Caco-2 (cell line): ENCODE measurements around the gene ROBO1. TPM values are rescaled to one million over a fixed set of nuclear protein-coding genes. Genes with fewer than 3 reads are reported as not detected.

Experiments used
- BruUV-seq: library from RNA; stranded (reverse); fragments of 400-500 nt; replicated peaks from 2 replicates; lab custom pipeline; 2021; lab: Mats Ljungman, UMichigan
- CTCF ChIA-PET: fragments of 300-600 bp; sonication (Branson Sonifier 250); formaldehyde crosslinking; loops from one replicate; lab custom pipeline; 2022; ENCODE audit warnings: antibody characterized with exemption; lab: Charles Lee
- POLR2A ChIA-PET: fragments of 300-600 bp; sonication (Branson Sonifier 250); formaldehyde crosslinking; loops from one replicate; lab custom pipeline; 2022; ENCODE audit warnings: antibody characterized with exemption; lab: Charles Lee
- DNase-seq, 2 experiments: peaks; one replicate each; pipeline versions ENCODE4 v3.0.0 to v3.0.0-alpha.2; 2020 to 2022
- H3K27me3 ChIP-seq: replicated peaks from 2 replicates; pipeline ENCODE4 v1.6.0; 2011; ENCODE audit warnings: low read length; ENCODE audit not compliant: control insufficient read depth, insufficient read depth
- H3K36me3 ChIP-seq: 2 replicates; pipeline ENCODE4 v1.5.1; 2011; ENCODE audit warnings: low read length; ENCODE audit not compliant: control insufficient read depth, insufficient read depth
- H3K4me1 ChIP-seq: fragments of 250-450 bp; sonication (Bioruptor Pico); 2 replicates; pipeline ENCODE4 v1.5.1; 2020; ENCODE audit warnings: mild to moderate bottlenecking
- H3K4me3 ChIP-seq: 2 replicates; pipeline ENCODE4 v1.5.1; 2011; ENCODE audit warnings: low read depth, mild to moderate bottlenecking, control low read depth, low read length
- H3K9me3 ChIP-seq: fragments of 250-450 bp; sonication (Bioruptor Pico); 2 replicates; pipeline ENCODE4 v1.5.1; 2020; ENCODE audit warnings: mild to moderate bottlenecking, moderate library complexity
- H3K27ac Mint-ChIP-seq: one replicate; pipeline ENCODE4 v1.8.0; 2022; ENCODE audit warnings: mixed read lengths; ENCODE audit not compliant: unreplicated experiment
- H3K27me3 Mint-ChIP-seq: one replicate; pipeline ENCODE4 v1.8.0; 2022; ENCODE audit warnings: mixed read lengths; ENCODE audit not compliant: insufficient read depth, unreplicated experiment
- H3K36me3 Mint-ChIP-seq: one replicate; pipeline ENCODE4 v1.8.0; 2022; ENCODE audit warnings: mild to moderate bottlenecking, mixed read lengths; ENCODE audit not compliant: insufficient read depth, unreplicated experiment
- H3K4me1 Mint-ChIP-seq: one replicate; pipeline ENCODE4 v1.8.0; 2022; ENCODE audit warnings: low read depth, mixed read lengths; ENCODE audit not compliant: unreplicated experiment
- H3K4me3 Mint-ChIP-seq: one replicate; pipeline ENCODE4 v1.8.0; 2022; ENCODE audit warnings: mild to moderate bottlenecking, moderate library complexity, mixed read lengths; ENCODE audit not compliant: unreplicated experiment
- H3K9me3 Mint-ChIP-seq: one replicate; pipeline ENCODE4 v1.8.0; 2022; ENCODE audit warnings: mixed read lengths; ENCODE audit not compliant: unreplicated experiment
- CTCF ChIP-seq, 2 experiments: fragments of 200-600 bp in 1 of 2; IDR thresholded peaks; 1 replicate in 1 of 2; 2 replicates in 1 of 2; pipeline versions ENCODE4 v1.5.1 to v1.8.0; 2011 to 2022; ENCODE audit warnings: antibody characterized with exemption in 1 of 2, control low read depth in 1 of 2, inconsistent platforms in 1 of 2, low read depth in 1 of 2, low read length in 1 of 2, mild to moderate bottlenecking in 1 of 2, moderate library complexity in 1 of 2; ENCODE audit not compliant: insufficient read depth in 1 of 2, severe bottlenecking in 1 of 2, unreplicated experiment in 1 of 2
- intact Hi-C: fragments of 100-400 bp; cut with micrococcal nuclease; formaldehyde crosslinking; loops from one replicate; pipeline ENCODE4 v1.10.0; 2022; ENCODE audit not compliant: unreplicated experiment
- total RNA-seq: library from RNA; stranded (reverse); gene quantifications from 2 replicates; pipeline ENCODE4 v1.2.3, GENCODE V29; 2022

ROBO1 gene
- total RNA-seq, 1 experiment from 2014 or later: 1.8 TPM

GRCh38 chr3:78913711-78914110 is 854.1 kb downstream of the ROBO1 start:
- Histone ChIP-seq H3K27me3 (no peaks in the 10 kb centered on the region), H3K4me3 (no peak overlapping the region), H3K4me1 (no peaks in the 10 kb centered on the region), H3K9me3 (no peaks in the 10 kb centered on the region), H3K36me3 (no peaks in the 10 kb centered on the region)
- Mint-ChIP-seq H3K4me3 (no peak overlapping the region), H3K27ac (no peak overlapping the region), H3K4me1 (no peaks in the 10 kb centered on the region), H3K27me3 (no peaks in the 10 kb centered on the region), H3K9me3 (no peaks in the 10 kb centered on the region), H3K36me3 (no peaks in the 10 kb centered on the region)
- intact Hi-C loops: no loop called here
- TF ChIP-seq CTCF (IDR thresholded peaks at IDR 0.05; ENCODE audit: insufficient read depth in 1 of 2, low read depth in 1 of 2, low read length in 1 of 2, severe bottlenecking in 1 of 2, unreplicated experiment in 1 of 2): no peak
- ChIA-PET POLR2A (no interaction called here), CTCF (no interaction called here)
- DNase-seq: no peak
- no TSS peak for BruUV-seq

GRCh38 chr3:78912687-78913086 is 855.1 kb downstream of the ROBO1 start:
- TF ChIP-seq CTCF (IDR thresholded peaks at IDR 0.05; ENCODE audit: insufficient read depth in 1 of 2, low read depth in 1 of 2, low read length in 1 of 2, severe bottlenecking in 1 of 2, unreplicated experiment in 1 of 2): no peak
- H3K27me3 Mint-ChIP-seq: no peaks in the 10 kb centered on the region
- ChIA-PET POLR2A (no interaction called here), CTCF (no interaction called here)
- H3K9me3 ChIP-seq: no peaks in the 10 kb centered on the region
- no peaks in the 10 kb centered on the region for H3K9me3 Mint-ChIP-seq
- DNase-seq: no peak
- BruUV-seq: no TSS peak
- no peaks in the 10 kb centered on the region for H3K36me3 ChIP-seq
- no peak overlapping the region for H3K4me3 Mint-ChIP-seq
- no peak overlapping the region for H3K4me3 ChIP-seq
- no peaks in the 10 kb centered on the region for H3K27me3 ChIP-seq
- intact Hi-C loops: no loop called here
- no peak overlapping the region for H3K27ac Mint-ChIP-seq
- H3K36me3 Mint-ChIP-seq: no peaks in the 10 kb centered on the region
- no peaks in the 10 kb centered on the region for H3K4me1 ChIP-seq
- H3K4me1 Mint-ChIP-seq: no peaks in the 10 kb centered on the region

GRCh38 chr3:78912259-78912658 is 855.5 kb downstream of the ROBO1 start:
- Mint-ChIP-seq H3K4me3 (no peak overlapping the region), H3K27ac (no peak overlapping the region), H3K4me1 (no peaks in the 10 kb centered on the region), H3K9me3 (no peaks in the 10 kb centered on the region), H3K36me3 (no peaks in the 10 kb centered on the region), H3K27me3 (no peaks in the 10 kb centered on the region)
- Histone ChIP-seq H3K4me3 (no peak overlapping the region), H3K4me1 (no peaks in the 10 kb centered on the region), H3K36me3 (no peaks in the 10 kb centered on the region), H3K27me3 (no peaks in the 10 kb centered on the region), H3K9me3 (no peaks in the 10 kb centered on the region)
- BruUV-seq: no TSS peak
- DNase-seq: no peak
- ChIA-PET CTCF (no interaction called here), POLR2A (no interaction called here)
- intact Hi-C loops: no loop called here
- TF ChIP-seq CTCF (IDR thresholded peaks at IDR 0.05; ENCODE audit: insufficient read depth in 1 of 2, low read depth in 1 of 2, low read length in 1 of 2, severe bottlenecking in 1 of 2, unreplicated experiment in 1 of 2): no peak
